ENCODE data around the gene PIR.

DNA sequence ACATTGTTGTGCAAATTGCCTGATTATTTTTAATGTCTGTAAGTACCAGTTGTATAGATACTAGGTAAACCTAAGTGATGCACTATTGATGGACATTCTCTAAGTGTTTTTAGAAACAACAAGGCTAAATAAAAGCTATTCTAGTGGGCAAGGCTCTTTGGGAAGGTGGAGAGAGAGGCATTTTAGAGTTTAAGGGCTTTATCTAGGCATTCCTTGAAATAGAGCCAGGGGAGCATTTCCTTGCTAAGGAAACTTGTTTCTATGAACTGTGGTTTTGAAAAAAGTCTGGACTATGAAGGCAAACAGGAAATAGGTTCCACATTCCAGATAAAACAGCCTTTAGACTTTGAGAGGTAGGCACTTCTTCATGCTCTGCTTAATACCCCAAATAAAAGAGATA lies 31.3 kb upstream of the PIR start:
- no peak for TF ChIP-seq EZH2 (IDR thresholded peaks at IDR 0.05)
- TF ChIP-seq, protein P1, sequence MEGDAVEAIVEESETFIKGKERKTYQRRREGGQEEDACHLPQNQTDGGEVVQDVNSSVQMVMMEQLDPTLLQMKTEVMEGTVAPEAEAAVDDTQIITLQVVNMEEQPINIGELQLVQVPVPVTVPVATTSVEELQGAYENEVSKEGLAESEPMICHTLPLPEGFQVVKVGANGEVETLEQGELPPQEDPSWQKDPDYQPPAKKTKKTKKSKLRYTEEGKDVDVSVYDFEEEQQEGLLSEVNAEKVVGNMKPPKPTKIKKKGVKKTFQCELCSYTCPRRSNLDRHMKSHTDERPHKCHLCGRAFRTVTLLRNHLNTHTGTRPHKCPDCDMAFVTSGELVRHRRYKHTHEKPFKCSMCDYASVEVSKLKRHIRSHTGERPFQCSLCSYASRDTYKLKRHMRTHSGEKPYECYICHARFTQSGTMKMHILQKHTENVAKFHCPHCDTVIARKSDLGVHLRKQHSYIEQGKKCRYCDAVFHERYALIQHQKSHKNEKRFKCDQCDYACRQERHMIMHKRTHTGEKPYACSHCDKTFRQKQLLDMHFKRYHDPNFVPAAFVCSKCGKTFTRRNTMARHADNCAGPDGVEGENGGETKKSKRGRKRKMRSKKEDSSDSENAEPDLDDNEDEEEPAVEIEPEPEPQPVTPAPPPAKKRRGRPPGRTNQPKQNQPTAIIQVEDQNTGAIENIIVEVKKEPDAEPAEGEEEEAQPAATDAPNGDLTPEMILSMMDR (IDR thresholded peaks at IDR 0.05) = no peak
